GM23338 (cell line): ENCODE measurements around the gene MTFR1L. TPM values are rescaled to one million over a fixed set of nuclear protein-coding genes. Genes with fewer than 3 reads are reported as not detected.
A peak's percentile ranks its signal among the peaks of the same experiment; 100 is the strongest.

Experiments
- ATAC-seq: fragments of 200-7000 bp; cut with Tn5 transposase; 3 replicates; pipeline ENCODE4 v1.9.1; 2020
- DNase-seq: peaks from one replicate; pipeline ENCODE4 v3.0.0-alpha.2; 2015; ENCODE audit warnings: low spot score
- H2AFZ ChIP-seq: fragments of 200-600 bp; sonication (generic); 2 replicates; pipeline ENCODE4 v1.8.0; 2016; ENCODE audit warnings: antibody characterized with exemption, mild to moderate bottlenecking, moderate library complexity
- H3F3A ChIP-seq: fragments of 200-600 bp; sonication (generic); replicated peaks from 2 replicates; pipeline ENCODE4 v1.8.0; 2017; ENCODE audit warnings: antibody characterized with exemption, mixed run types, low read depth
- H3K27ac ChIP-seq: fragments of 200-600 bp; sonication (generic); 2 replicates; pipeline ENCODE4 v1.6.1; 2016; ENCODE audit warnings: low read depth
- H3K27me3 ChIP-seq: fragments of 200-600 bp; sonication (generic); 2 replicates; pipeline ENCODE4 v1.8.0; 2016; ENCODE audit warnings: mild to moderate bottlenecking, mixed run types, moderate library complexity; ENCODE audit not compliant: insufficient read depth
- H3K36me3 ChIP-seq: fragments of 200-600 bp; sonication (generic); 2 replicates; pipeline ENCODE4 v1.8.0; 2016; ENCODE audit warnings: mild to moderate bottlenecking; ENCODE audit not compliant: insufficient read depth
- H3K4me1 ChIP-seq: fragments of 200-600 bp; sonication (generic); 2 replicates; pipeline ENCODE4 v1.8.0; 2016; ENCODE audit warnings: mild to moderate bottlenecking, moderate library complexity; ENCODE audit not compliant: insufficient read depth
- H3K4me2 ChIP-seq: fragments of 200-600 bp; sonication (generic); 2 replicates; pipeline ENCODE4 v1.7.1; 2017; ENCODE audit warnings: mixed run types
- H3K4me3 ChIP-seq: fragments of 200-600 bp; sonication (generic); 2 replicates; pipeline ENCODE4 v1.6.1; 2016; ENCODE audit warnings: mixed run types
- H3K79me2 ChIP-seq: fragments of 200-600 bp; sonication (generic); replicated peaks from 2 replicates; pipeline ENCODE4 v1.8.0; 2017; ENCODE audit warnings: mild to moderate bottlenecking; ENCODE audit not compliant: insufficient read depth
- H3K9me2 ChIP-seq: fragments of 200-600 bp; sonication (generic); 2 replicates; pipeline ENCODE4 v1.8.0; 2017; ENCODE audit not compliant: insufficient read depth
- H4K20me1 ChIP-seq: fragments of 200-600 bp; sonication (generic); replicated peaks from 2 replicates; pipeline ENCODE4 v1.8.0; 2017; ENCODE audit warnings: mild to moderate bottlenecking; ENCODE audit not compliant: insufficient read depth
- H3K27ac Mint-ChIP-seq: 2 replicates; pipeline ENCODE4 v1.8.0; 2020; ENCODE audit warnings: inconsistent platforms, mild to moderate bottlenecking, moderate library complexity, mixed read lengths
- H3K27me3 Mint-ChIP-seq: 3 replicates; pipeline ENCODE4 v1.8.0; 2022; ENCODE audit warnings: low read depth, mild to moderate bottlenecking, moderate library complexity, mixed read lengths, inconsistent platforms; ENCODE audit not compliant: insufficient read depth, poor library complexity
- H3K36me3 Mint-ChIP-seq: 3 replicates; pipeline ENCODE4 v1.8.0; 2021; ENCODE audit warnings: low read depth, mild to moderate bottlenecking, inconsistent platforms, moderate library complexity, mixed read lengths
- H3K4me1 Mint-ChIP-seq: 3 replicates; pipeline ENCODE4 v1.8.0; 2020; ENCODE audit warnings: mild to moderate bottlenecking, inconsistent platforms, mixed read lengths
- H3K4me3 Mint-ChIP-seq: 3 replicates; pipeline ENCODE4 v1.8.0; 2021; ENCODE audit warnings: moderate library complexity, mild to moderate bottlenecking, inconsistent platforms, mixed read lengths
- H3K9me3 Mint-ChIP-seq: 3 replicates; pipeline ENCODE4 v1.8.0; 2020; ENCODE audit warnings: moderate library complexity, mild to moderate bottlenecking, inconsistent platforms, mixed read lengths
- EZH2 ChIP-seq: fragments of 200-600 bp; sonication (generic); IDR thresholded peaks from one replicate; pipeline ENCODE4 v1.8.0; 2017; ENCODE audit warnings: antibody characterized with exemption, mild to moderate bottlenecking, low read depth; ENCODE audit not compliant: unreplicated experiment
- EZH2phosphoT487 ChIP-seq: fragments of 200-600 bp; sonication (generic); IDR thresholded peaks from one replicate; pipeline ENCODE4 v1.8.1; 2018; ENCODE audit warnings: antibody characterized with exemption; ENCODE audit not compliant: unreplicated experiment
- JUNB ChIP-seq: IDR thresholded peaks from one replicate; pipeline ENCODE4 v1.6.1; 2016; ENCODE audit warnings: antibody characterized with exemption; ENCODE audit not compliant: unreplicated experiment
- NANOG ChIP-seq: IDR thresholded peaks from 2 replicates; pipeline ENCODE4 v1.6.1; 2016; ENCODE audit warnings: antibody characterized with exemption, borderline replicate concordance
- REST ChIP-seq: IDR thresholded peaks from one replicate; pipeline ENCODE4 v1.6.1; 2018; ENCODE audit warnings: antibody characterized with exemption; ENCODE audit not compliant: unreplicated experiment
- STAT1 ChIP-seq: IDR thresholded peaks from one replicate; pipeline ENCODE4 v1.6.1; 2016; ENCODE audit warnings: antibody characterized with exemption; ENCODE audit not compliant: unreplicated experiment
- ZNF114 ChIP-seq: fragments of 250-450 bp; sonication (Bioruptor Pico); IDR thresholded peaks from 2 replicates; pipeline ENCODE4 v1.5.0; 2020; ENCODE audit warnings: mild to moderate bottlenecking, moderate library complexity
- polyA plus RNA-seq: library from polyadenylated mRNA; unstranded; fragments of >200 nt; fragmentation: Nextera tagmentation; extraction: Ambion mirVana; gene quantifications from 2 replicates; pipeline ENCODE4 v1.2.1, GENCODE V29; 2016
- total RNA-seq: library from RNA; depleted of rRNA; stranded (reverse); fragments of >200 nt; shearing (Covaris generic); gene quantifications from 2 replicates; pipeline ENCODE4 v1.2.3, GENCODE V29; 2014
- TF ChIP-seq, protein P1 (sequence below): fragments of 250-450 bp; sonication (Bioruptor Pico); IDR thresholded peaks from 2 replicates; pipeline ENCODE4 v1.5.0; 2020; ENCODE audit warnings: mild to moderate bottlenecking, moderate library complexity
- TF ChIP-seq, protein P2 (sequence below): IDR thresholded peaks from 2 replicates; pipeline ENCODE4 v1.6.1; 2016; ENCODE audit warnings: antibody characterized with exemption

MTFR1L gene
- total and polyA plus RNA-seq, 2 experiments from 2014 or later = 14.8 to 22.7 TPM

DNA sequence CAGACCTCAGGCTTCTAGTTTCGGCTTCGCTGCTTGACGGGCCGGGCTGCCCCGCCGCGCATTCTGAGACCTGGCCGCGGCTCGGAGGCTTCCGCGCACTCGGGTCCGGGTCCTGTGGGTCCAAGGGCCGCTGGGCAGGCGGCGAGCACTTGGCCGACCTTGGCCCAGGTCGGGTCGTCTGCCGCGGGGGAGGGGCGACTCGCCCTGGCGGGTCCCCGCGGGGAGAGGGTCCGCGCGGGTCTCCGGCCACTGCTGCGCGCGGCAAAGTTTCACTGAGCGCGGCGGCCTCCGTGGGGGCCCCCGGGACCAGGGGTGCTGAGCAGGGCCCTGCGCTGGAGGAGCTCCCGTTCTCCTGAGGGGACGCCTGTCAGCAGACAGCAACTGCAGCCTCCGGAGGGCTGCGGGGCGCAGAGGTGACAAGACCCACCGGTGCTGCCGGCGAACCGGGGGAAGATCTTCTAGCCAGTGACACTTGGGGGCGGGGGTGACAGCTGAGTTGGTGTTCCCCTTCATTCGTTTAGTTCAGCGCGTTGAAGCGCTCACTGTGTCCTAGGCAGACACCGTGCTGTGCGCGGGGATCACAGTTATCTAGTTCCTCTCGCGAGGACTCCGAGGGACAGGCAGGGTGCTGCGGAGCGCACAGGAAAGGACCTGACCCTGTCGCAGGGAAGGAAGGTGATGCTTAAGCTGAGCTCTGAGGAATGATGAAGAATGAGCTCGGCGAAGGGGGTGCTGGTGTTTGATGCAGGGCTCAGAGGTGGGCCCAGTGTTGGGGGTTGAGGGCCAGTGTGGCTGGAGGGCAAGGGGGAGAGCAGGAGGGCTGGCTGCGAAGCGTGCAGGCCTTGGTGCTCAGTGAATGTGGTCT, 725 bp downstream of the MTFR1L start (continued):
- TF ChIP-seq, protein P1, sequence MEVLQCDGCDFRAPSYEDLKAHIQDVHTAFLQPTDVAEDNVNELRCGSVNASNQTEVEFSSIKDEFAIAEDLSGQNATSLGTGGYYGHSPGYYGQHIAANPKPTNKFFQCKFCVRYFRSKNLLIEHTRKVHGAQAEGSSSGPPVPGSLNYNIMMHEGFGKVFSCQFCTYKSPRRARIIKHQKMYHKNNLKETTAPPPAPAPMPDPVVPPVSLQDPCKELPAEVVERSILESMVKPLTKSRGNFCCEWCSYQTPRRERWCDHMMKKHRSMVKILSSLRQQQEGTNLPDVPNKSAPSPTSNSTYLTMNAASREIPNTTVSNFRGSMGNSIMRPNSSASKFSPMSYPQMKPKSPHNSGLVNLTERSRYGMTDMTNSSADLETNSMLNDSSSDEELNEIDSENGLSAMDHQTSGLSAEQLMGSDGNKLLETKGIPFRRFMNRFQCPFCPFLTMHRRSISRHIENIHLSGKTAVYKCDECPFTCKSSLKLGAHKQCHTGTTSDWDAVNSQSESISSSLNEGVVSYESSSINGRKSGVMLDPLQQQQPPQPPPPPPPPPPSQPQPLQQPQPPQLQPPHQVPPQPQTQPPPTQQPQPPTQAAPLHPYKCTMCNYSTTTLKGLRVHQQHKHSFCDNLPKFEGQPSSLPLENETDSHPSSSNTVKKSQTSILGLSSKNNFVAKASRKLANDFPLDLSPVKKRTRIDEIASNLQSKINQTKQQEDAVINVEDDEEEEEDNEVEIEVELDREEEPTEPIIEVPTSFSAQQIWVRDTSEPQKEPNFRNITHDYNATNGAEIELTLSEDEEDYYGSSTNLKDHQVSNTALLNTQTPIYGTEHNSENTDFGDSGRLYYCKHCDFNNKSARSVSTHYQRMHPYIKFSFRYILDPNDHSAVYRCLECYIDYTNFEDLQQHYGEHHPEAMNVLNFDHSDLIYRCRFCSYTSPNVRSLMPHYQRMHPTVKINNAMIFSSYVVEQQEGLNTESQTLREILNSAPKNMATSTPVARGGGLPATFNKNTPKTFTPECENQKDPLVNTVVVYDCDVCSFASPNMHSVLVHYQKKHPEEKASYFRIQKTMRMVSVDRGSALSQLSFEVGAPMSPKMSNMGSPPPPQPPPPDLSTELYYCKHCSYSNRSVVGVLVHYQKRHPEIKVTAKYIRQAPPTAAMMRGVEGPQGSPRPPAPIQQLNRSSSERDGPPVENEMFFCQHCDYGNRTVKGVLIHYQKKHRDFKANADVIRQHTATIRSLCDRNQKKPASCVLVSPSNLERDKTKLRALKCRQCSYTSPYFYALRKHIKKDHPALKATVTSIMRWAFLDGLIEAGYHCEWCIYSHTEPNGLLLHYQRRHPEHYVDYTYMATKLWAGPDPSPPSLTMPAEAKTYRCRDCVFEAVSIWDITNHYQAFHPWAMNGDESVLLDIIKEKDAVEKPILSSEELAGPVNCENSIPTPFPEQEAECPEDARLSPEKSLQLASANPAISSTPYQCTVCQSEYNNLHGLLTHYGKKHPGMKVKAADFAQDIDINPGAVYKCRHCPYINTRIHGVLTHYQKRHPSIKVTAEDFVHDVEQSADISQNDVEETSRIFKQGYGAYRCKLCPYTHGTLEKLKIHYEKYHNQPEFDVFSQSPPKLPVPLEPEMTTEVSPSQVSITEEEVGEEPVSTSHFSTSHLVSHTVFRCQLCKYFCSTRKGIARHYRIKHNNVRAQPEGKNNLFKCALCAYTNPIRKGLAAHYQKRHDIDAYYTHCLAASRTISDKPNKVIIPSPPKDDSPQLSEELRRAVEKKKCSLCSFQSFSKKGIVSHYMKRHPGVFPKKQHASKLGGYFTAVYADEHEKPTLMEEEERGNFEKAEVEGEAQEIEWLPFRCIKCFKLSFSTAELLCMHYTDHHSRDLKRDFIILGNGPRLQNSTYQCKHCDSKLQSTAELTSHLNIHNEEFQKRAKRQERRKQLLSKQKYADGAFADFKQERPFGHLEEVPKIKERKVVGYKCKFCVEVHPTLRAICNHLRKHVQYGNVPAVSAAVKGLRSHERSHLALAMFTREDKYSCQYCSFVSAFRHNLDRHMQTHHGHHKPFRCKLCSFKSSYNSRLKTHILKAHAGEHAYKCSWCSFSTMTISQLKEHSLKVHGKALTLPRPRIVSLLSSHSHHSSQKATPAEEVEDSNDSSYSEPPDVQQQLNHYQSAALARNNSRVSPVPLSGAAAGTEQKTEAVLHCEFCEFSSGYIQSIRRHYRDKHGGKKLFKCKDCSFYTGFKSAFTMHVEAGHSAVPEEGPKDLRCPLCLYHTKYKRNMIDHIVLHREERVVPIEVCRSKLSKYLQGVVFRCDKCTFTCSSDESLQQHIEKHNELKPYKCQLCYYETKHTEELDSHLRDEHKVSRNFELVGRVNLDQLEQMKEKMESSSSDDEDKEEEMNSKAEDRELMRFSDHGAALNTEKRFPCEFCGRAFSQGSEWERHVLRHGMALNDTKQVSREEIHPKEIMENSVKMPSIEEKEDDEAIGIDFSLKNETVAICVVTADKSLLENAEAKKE = no peak
- TF ChIP-seq, protein P2, sequence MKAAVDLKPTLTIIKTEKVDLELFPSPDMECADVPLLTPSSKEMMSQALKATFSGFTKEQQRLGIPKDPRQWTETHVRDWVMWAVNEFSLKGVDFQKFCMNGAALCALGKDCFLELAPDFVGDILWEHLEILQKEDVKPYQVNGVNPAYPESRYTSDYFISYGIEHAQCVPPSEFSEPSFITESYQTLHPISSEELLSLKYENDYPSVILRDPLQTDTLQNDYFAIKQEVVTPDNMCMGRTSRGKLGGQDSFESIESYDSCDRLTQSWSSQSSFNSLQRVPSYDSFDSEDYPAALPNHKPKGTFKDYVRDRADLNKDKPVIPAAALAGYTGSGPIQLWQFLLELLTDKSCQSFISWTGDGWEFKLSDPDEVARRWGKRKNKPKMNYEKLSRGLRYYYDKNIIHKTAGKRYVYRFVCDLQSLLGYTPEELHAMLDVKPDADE = no peak
- TF ChIP-seq STAT1 (no peak), JUNB (no peak), NANOG (no peak), EZH2 (no peak)

DNA sequence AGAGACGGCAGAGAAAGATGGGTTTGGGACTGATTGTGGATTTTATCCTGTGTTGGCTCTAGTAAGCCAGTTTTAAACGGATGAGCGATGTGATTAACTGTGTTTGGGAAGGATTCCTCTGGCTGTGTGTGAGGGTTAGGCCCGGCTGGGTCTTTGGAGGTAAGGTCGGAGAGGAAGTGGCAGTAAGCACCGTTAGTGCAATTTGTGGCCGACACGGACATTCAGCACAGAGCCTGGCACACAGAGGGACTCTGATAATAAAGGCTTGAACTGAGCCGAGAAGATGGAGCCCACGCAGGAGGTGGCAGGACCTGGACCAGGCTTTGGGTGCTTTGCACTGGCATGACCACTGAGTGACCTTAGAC, 1.3 kb downstream of the MTFR1L start:
- no peaks in the 10 kb centered on the region for H3K9me3 Mint-ChIP-seq
- DNase-seq = no peak
- Histone ChIP-seq H3K27me3 (peaks cover 13% of the 10 kb centered on the region), H2AFZ (no peak overlapping the region), H3K27ac (no peak overlapping the region), H3F3A (peaks cover 18% of the 10 kb centered on the region), H3K4me1 (peaks cover 24% of the 10 kb centered on the region), H3K4me2 (peak overlapping the region; percentile 99), H3K79me2 (0 out of 2 replicates have a peak, but pooled peaks cover 2% of the 10 kb centered on the region), H4K20me1 (0 out of 2 replicates have a peak, but pooled peaks cover 6% of the 10 kb centered on the region), H3K4me3 (peak overlapping the region; percentile 94), H3K36me3 (no peaks in the 10 kb centered on the region), H3K9me2 (no peaks in the 10 kb centered on the region)
- peaks cover 30% of the 10 kb centered on the region for H3K4me1 Mint-ChIP-seq
- H3K36me3 Mint-ChIP-seq = no peaks in the 10 kb centered on the region
- H3K27me3 Mint-ChIP-seq = peaks cover 15% of the 10 kb centered on the region
- ATAC-seq = no peak
- peak overlapping the region; percentile 85 for H3K4me3 Mint-ChIP-seq
- no peak overlapping the region for H3K27ac Mint-ChIP-seq
- TF ChIP-seq REST (no peak), STAT1 (no peak), NANOG (no peak), EZH2 (no peak), EZH2phosphoT487 (no peak), ZNF114 (no peak)
- TF ChIP-seq, protein P2 = no peak
